AG09309 (cell line): Measurements from ENCODE around the gene TECR.

Source experiments
- DNase-seq: peaks from one replicate; pipeline ENCODE4 v3.0.0-alpha.2; 2010; ENCODE audit warnings: low read depth
- H3K4me3 ChIP-seq: 2 replicates; pipeline ENCODE4 v1.5.1; 2011; ENCODE audit warnings: mild to moderate bottlenecking, low read depth, low read length, moderate library complexity; ENCODE audit not compliant: control insufficient read depth
- CTCF ChIP-seq: IDR thresholded peaks from 2 replicates; pipeline ENCODE4 v1.5.1; 2011; ENCODE audit warnings: mild to moderate bottlenecking, low read depth, low read length, inconsistent platforms; ENCODE audit not compliant: insufficient read depth, control insufficient read depth; ENCODE audit errors: missing control alignments

Gene TECR

GRCh38 chr19:14510311-14511228, 18.8 kb upstream of the TECR start:
- no peak for TF ChIP-seq CTCF
- no peak for DNase-seq
- H3K4me3 ChIP-seq: no peak overlapping the region

- H3K4me3 ChIP-seq: no peak overlapping the region
- TF ChIP-seq CTCF: no peak
- DNase-seq: no peak
Measured at GRCh38 chr19:14511229-14511593, 18.2 kb upstream of the TECR start.

GRCh38 chr19:14512406-14512961, 16.9 kb upstream of the TECR start:
- DNase-seq: no peak
- no peak overlapping the region for H3K4me3 ChIP-seq
- no peak for TF ChIP-seq CTCF

GRCh38 chr19:14514215-14514863, 15.1 kb upstream of the TECR start:
- no peak for DNase-seq
- no peak for TF ChIP-seq CTCF
- H3K4me3 ChIP-seq: no peak overlapping the region

GRCh38 chr19:14515501-14516047, 13.8 kb upstream of the TECR start:
- TF ChIP-seq CTCF: no peak
- no peak for DNase-seq
- H3K4me3 ChIP-seq: no peak overlapping the region; the same call in 1 of the 2 replicates

GRCh38 chr19:14516048-14516534, 13.3 kb upstream of the TECR start:
- DNase-seq: no peak
- TF ChIP-seq CTCF: no peak
- H3K4me3 ChIP-seq: peak overlapping the region; percentile 92
